HG03342 (cell line): ENCODE data around the gene AIG1.

Experiments
- ATAC-seq: cut with Tn5 transposase; IDR thresholded peaks from one replicate; pipeline ENCODE4 v1.9.1; 2021; ENCODE audit warnings: mild to moderate bottlenecking, moderate library complexity; ENCODE audit not compliant: unreplicated experiment

AIG1 gene

DNA sequence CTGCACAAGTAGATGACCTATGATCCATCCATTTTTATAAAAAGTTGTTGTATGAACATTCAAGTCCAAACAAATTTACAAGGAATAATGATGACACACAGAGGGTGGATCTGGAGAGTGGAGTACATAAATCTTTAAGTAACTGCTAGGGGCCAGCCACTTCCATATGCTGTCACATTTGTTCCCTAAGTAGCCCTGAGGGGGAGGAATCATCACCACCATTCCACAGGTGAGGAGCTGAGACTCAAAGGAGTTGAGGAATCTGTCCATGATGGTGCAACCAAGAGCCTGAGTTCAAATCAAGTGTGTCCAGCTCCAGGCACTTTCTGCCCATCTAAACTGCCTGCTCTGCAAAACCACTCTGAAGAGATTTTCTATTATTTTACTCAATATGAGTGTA, 132.1 kb downstream of the AIG1 start:
- ATAC-seq, result no peak

DNA sequence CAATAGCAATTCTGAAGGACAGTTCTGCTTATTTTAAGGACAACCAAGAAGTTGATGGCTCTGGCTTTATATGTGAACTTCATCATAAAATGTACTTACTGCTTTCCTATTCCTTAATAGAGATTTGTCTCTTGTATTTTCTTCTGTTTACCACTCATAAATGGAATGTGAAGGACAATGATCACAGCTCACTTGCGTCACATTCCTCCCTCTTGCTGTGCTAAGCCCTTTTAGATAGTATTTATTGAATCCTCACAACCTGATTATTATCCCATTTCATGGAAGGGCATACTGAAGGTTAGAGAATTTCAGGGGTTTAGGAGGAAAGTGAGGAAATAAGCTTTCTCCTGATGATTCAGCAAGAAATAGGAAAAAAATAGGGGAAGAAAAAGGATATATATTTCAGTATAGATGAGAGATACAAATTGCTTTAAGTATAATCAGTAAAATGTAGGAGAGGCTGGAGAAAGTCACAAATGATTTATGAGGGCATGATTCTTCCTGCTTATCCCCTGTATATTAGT, 132.9 kb downstream of the AIG1 start:
- no peak for ATAC-seq

DNA sequence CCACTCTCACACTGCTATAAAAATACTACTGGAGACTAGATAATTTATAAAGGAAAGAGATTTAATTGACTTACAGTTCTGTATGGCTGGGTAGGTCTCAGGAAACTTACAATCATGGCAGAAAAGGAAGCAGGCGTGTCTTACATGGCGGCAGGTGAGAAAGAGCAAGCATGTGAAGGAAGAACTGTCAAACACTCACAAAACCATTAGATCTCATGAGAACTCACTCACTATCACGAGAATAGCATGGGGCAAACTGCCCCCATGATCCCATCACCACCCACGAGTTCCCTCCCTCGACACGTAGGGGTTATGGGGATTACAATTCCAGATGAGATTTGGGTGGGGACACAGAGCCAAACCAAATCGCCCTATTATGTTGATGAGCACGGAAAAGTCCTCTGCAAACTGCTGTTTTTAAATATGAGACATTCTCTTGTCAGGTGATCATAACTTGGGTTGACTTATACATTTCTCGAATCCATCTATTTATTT, 133.5 kb downstream of the AIG1 start:
- ATAC-seq, result no peak

DNA sequence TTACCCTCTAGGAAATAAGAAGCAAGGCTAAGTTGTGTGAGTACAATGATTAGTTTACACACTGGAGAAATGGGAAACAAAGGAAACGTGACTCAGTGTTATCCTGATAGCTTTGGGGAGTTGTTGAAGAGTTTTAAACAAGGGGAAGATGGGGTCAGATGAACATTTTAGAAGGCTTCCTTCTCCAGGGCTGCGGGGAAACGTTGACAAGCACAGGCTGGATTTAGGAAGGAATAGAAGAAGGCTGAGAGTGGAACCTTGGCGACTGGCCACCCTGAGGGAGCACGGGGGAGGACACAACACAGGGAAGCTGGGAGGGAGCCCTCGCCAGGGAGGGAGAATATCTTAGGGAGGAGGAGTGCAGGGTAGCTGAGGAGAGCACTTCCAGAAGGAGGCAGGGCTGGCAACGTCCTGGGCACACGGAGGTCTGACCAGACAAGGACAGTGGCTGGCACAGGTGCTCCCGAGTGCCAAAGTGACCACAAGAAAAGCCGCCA, 134.7 kb downstream of the AIG1 start:
- no peak for ATAC-seq

DNA sequence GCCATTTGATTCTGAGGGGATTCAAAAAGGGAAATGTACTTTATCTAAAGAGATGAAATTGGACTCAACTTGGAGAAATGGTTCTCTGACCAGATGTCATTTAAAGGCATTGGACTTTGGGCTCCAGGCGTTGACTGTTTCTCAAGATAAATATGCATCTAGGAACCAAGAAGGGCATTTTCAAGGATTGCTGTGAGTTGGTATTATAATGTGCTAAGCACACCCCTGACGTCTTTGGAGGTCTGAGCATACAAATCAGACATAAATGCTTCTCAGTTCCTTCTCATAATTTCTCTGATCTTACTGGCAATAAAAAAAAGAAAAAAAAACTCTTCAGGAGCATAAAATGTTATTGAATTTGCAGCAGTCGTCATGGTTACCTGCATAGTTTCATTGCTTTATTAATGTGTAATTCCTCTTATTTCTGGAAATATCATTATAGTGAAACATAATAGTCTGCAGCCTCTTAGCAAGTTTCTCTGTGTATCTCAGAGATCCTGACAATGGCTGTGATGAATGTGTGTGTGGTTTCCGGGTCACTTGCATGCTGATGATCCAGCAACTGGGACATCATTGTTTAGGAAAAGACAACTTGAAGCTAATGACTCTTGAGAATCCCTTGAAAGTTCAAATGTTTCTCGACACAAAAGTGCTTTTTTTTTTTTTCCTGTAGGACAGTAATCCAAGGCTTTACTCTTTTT, 136.0 kb downstream of the AIG1 start:
- ATAC-seq, result no peak

DNA sequence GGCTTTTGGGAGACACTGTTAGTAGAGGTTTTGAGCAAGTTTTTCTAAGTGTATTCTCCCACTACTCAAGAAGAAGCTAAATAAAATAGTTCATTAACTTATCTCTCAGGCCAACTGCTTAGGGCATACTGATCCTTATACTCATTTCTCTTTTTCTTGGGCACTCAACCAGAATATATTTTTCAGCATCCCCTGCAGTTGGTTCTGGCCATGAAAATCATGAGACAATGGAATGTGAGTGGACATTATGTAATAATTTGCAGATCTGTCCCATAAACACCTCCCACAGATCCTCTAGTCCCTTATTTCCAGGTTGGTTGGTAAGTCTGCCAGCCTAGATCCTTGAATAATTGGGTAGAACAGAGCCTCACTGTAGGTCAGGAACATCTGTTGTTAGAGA, 136.7 kb downstream of the AIG1 start:
- no peak for ATAC-seq

DNA sequence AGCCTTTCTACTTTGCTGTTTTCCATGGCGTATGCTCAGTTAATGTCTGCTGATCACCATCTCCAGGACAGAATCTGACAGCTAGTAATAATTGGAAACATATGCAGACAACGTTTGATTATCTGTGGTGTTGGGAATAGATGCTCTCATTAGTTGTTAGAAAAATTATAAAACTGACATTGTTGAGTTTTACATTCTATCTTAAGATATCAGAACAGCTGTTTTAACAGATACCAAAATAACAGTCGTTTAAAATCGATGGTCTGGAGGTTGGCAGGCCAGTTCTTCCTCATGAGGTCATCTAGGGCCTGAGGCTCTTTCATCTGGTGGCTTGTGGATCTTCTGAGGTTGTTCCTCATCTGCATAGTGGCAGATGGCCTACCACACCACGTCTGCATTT, 137.6 kb downstream of the AIG1 start:
- ATAC-seq, result no peak

DNA sequence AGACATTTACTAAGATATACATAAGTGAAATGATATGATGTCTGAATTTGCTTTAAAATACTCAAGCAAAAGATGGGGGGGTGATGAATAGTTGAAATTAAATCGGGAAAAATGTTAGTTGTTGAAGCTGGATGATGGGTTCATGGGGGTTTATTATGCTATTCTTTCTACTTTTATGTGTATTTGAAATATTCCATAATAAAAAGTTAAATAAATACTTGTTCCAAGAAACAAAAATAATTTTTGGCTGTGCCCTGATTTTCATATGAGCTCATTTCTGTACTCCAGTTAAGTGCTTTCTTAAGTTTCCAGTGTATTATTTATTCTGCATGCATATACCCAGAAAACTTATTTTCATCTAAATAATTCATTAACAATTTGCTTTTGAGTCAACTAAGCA, 138.6 kb downstream of the AIG1 start:
- ATAC-seq, result no peak

DNA sequence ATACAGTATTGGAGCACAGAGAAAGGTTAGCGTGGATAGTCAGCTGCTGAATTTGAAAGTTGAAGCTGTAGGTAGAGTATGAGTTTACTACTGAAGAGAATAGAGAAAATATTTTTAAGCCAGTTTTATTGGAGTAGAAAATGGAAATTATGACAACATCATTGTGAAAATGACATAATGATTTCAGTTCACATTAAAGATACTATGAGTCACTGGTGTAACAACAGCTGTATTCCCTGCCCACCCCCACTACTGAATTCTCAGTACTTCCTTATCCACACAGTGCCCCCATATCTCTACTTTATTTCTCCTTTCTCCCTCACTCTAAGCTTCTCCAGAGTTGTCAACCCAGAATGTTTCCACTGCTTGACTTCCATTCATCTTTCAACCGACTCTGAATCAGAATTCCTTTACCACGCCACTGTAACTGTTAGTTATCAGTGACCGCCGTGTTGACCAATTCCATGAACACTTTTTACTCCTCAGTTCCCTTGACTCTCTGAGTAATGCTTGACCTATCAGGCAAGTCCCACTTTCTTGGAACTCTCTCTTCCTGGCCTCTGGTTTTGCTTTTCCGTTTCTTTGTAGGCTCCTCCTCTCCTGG, 139.6 kb downstream of the AIG1 start:
- ATAC-seq, result no peak

DNA sequence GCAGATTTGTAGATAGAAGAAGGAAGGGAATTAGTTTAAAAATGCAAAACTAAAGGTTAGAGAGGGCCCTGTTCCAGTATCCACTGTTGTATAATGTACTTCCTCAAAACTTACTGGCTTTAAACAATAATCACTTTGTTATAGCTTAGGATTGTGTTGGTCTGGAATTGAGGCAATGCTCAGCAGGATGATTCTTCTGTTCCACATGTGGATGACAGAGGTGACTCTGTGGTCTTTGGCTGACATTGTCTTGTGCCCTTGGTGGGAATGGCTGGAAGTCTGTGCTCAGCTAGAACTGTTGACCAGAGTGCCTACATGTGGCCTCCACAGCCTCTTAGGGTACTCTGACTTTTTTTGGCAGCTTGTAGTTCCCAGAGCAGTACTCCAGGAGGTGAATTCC, 143.4 kb downstream of the AIG1 start:
- no peak for ATAC-seq

DNA sequence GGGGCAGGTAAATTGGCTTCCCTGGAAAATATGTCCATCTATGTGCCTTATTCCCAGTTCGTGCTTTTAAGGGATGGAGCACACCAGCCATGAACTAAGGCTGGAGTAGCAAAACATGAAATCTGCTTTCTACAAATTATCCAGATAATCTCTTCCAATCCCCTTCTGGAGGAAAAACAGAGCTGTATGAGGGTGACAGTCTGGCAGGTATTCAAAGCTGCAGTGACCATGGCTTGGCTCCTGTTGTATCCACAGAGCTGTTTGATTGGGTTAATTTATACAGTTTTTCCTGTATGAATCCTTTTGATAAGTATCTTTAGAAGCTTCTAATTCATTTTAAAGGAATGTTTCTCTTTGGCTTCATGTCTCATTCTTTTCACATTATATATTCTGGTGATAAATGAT, 144.4 kb downstream of the AIG1 start:
- no peak for ATAC-seq

DNA sequence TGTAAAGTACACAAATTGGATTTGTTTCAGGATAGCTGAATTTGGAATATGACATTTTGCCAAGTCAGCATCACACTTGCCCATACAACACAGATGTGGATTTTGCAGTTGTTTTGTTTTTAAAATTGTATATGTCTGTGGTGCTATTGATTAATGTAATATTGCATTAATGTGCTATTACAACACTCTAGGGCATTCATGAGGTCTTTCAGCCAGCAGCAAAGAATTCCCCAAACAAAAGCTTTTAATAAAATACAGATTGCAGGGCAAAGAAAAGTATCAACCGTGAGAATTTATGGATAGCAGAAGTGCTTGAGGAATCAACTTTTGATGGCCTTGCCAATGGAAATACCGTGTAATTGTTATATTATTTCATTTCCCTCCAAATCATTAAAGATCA, 144.9 kb downstream of the AIG1 start:
- ATAC-seq, result no peak

DNA sequence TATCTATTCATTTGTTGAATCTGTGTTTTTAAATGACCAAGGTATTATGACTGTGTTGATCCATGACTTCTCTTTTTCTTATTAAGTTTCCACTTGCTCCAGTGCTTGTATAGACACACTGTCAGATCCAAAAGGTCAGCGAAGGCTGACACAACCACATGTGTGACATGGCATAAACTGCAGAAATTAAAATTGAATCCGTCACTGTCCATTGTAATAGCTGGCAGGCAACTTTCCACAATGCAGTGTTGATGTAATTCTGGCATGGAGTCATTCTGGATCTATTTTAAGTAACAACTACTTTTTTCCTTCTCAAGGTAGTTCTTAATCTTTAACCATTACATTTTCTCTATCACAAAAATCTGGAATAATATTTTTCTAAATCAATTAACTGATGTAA, 145.3 kb downstream of the AIG1 start:
- ATAC-seq, result no peak

DNA sequence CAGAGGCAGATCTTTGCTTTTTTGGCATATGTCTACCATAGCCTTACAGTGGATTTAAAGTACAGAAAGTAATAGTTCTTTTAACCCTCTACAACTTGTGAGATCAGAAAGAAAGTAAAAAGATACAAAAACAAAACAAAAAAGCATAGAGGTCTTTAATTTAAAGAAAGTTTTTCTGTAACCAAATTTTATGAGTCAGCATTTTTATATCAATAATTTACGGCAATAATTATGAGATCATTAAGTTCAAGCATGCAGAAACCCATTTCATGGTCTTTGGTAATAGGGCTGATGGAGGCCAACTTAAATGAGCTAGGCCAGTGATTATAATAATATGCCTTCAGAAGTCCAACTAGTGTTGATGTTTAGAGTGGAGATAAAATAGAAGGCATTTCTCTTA, 145.9 kb downstream of the AIG1 start:
- ATAC-seq, result no peak

DNA sequence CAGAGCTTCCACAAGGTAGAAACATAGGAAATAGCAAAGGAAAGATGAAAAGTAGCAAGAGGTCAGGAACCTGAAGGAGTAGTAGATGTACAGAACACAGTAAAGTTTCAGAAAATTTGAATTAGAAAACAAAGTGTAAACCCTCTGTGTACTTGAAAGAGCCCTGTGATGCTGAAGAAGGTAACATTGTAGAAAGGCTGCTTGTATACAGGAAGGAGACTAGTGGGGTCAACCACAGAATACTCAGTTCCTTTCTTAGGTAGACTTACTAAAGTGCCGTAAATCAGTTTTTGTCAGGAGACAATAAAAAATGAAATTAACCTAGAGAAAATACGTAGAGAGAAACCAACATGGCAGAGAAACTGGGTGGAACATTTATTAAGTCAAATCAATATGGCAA, 149.7 kb downstream of the AIG1 start:
- ATAC-seq, result no peak

DNA sequence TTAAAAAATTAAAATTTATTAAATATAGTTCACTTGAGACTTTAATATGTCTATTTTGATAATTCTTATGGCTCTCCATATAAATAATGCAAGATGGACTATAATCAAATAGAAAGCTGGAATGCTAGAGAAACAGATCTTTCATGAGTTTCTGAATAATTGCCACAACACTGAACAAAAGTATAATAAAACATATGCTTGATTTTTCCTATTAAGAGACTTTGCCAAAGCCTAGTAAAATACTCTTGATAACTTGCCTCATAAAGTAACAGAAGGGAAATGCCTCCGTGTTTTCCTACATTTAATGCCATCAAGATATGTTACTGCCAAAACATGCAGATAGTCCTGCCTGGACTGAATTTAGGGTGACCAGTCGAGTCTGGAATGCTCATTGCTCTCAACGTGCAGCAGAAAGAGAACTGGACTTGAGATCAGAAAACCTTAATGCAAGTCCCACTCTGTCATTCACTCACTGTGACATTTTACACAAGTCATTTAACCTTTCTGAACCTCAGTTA, 153.2 kb downstream of the AIG1 start:
- ATAC-seq, result no peak

DNA sequence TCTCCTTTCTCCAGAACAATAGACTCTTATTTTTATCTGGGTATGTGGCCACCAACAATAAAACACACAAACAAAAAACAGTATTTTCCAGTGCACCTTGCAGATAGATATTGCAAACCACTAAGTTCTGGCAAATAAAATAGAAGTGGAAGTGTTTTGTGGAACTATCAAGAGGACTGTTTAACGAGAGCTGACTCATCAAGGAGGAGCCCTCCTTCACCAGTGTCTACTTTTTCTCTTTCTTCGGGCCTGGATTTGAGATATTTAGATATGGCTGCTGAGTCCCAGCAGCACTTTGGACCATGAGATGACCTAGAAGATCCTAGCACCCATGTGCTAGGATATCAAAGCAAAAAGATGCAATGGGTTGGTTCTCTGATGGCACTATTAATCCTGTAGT, 154.7 kb downstream of the AIG1 start:
- no peak for ATAC-seq

DNA sequence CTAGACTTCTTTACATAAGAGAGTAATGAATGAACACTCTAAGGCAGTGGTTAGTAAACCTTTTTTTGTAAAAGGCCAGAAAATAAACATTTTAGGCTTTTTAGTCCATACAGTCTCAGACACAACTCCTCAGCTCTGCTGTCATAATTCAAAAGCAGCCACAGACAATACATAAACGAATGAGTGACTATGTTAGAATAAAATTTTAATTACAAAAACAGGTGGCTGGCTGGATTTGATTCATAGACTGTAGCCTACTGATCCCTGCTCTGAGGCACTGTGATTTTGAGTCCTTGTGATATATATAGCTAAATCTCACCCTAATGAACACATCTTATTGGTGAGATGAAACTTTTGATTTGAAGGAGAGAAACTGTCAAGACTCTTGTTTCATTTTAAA, 155.1 kb downstream of the AIG1 start:
- ATAC-seq, result no peak

DNA sequence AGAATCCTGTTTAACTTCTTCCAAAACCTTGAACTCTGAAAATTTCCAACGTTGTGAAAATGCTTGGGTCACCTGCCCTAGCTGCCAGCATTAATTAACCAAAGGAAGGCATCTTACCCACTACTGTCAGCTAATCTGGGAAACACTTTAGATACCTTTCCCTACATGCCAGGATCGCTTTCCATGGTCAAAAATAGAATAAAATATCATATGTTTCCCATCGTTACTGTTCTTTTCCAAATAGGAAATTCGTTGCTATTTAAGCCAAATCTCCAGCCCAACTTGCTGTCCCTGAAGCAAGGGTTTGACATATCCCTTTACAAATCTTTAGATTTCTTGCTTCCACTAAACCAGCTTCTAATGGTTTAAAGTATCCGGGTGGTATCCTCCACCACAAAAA, 157.5 kb downstream of the AIG1 start:
- no peak for ATAC-seq

DNA sequence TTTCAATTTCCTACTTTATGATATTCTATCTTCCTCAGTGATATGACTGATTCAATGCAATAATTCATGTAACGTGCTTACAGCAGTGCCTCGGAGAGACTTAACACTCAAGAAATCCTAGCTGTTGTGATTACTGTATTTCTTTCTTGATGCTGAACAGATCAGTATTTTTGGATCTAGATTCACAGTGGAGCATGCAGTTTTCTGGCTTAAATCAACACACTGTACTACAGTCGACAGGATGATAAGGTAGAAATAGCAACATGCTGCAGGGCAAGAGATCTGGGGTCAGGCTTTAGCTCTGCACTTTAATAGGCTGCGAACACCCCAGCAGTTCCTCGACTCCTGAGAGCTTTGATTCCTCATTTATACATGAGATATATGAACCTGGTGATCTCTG, 161.0 kb downstream of the AIG1 start:
- ATAC-seq, result no peak

DNA sequence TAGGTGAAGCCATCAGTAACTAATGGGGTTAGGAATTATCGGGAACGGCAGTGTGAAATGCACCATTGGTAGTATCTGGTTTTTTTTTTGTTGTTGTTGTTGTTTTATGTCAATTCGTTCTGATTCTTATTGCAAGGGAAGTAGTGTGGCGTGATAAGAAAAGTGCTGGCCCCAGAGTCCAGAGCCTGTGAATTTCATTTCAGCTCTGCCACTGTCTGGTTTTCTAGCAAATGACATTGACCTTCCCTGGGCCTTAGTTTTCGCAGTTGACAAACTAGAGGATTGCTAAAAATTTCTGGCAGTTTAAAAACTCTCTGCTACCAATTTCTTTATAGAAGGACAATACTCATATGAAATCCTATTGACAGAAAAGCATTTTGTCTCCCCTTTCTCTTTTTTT, 161.6 kb downstream of the AIG1 start:
- no peak for ATAC-seq

DNA sequence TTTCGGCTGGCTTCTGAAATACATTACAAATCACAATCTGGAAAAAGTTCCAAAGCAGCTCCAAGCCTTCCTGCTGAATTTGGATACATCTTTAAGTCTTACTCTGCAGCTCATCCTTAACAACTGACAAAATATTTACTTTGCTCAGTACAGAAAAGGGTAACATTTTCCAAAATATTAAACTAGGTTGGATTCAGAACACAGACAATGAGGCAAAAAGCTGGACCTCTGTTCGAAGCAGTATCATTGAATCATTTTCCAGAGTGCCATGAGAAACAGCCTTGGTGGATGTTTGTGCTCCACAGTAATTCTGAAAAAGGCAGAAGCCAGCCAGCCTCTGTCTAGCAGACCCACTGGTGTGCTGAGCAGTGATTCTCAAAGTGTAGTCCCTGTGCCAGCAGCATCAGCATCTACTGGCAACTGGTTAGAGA, 162.1 kb downstream of the AIG1 start:
- ATAC-seq, result no peak
